ENCODE measurements around the gene TNK1. TPM values are rescaled to one million over a fixed set of nuclear protein-coding genes. Genes with fewer than 3 reads are reported as not detected.
"Not testable (repeated sequence)": the region's sequence is repeated elsewhere in the genome, so short reads cannot be mapped to it uniquely, and the experiment has no call there.

TNK1 gene
- total RNA-seq, 2 experiments from 2014 or later: 6.8 to 6.9 TPM

GRCh38 chr17:7357381-7357780, 23.5 kb upstream of the TNK1 start:
- Mint-ChIP-seq H3K4me1 (ENCODE audit: low read depth) (peaks cover 29% of the 10 kb centered on the region), H3K9me3 (no peaks in the 10 kb centered on the region), H3K4me3 (no peak overlapping the region), H3K27ac (no peak overlapping the region), H3K27me3 (no peaks in the 10 kb centered on the region), H3K36me3 (ENCODE audit: low read depth) (peaks cover 6% of the 10 kb centered on the region)
- DNase-seq: no peak
- CTCF ChIA-PET: interaction anchor here (1.7 to 6.3 kb wide), 3 partner anchors 69 to 203 kb away, joined by 4 to 68 read pairs (median 24); partner anchors contain the start of genes SENP3 and TMEM102
- ATAC-seq: no peak
- TF ChIP-seq CTCF (IDR thresholded peaks at IDR 0.05): no peak
- intact Hi-C loops (cut with micrococcal nuclease): loop anchor here (10.0 kb wide), 2 partner anchors 127 to 207 kb away; partner anchors contain the start of genes POLR2A, SENP3 and SLC35G6
- POLR2A ChIA-PET: no interaction called here

GRCh38 chr17:7361906-7362305, 19.0 kb upstream of the TNK1 start:
- ATAC-seq: no peak
- Mint-ChIP-seq H3K4me3 (no peak overlapping the region), H3K9me3 (no peaks in the 10 kb centered on the region), H3K4me1 (ENCODE audit: low read depth) (no peaks in the 10 kb centered on the region), H3K27me3 (no peaks in the 10 kb centered on the region), H3K27ac (no peak overlapping the region), H3K36me3 (ENCODE audit: low read depth) (no peaks in the 10 kb centered on the region)
- intact Hi-C loops (cut with micrococcal nuclease): no loop called here
- no peak for TF ChIP-seq CTCF (IDR thresholded peaks at IDR 0.05)
- ChIA-PET POLR2A (interaction anchor here (1.2 kb wide), 1 partner anchor 22 kb away, joined by 4 read pairs; no protein-coding TSS in a partner anchor), CTCF (interaction anchor here (0.6 to 2.1 kb wide), 5 partner anchors 14 to 260 kb away, joined by 3 to 11 read pairs (median 4); no protein-coding TSS in a partner anchor)
- DNase-seq: no peak

- H3K36me3 Mint-ChIP-seq (ENCODE audit: low read depth): no peaks in the 10 kb centered on the region
- no peak overlapping the region for H3K27ac Mint-ChIP-seq
- H3K4me1 Mint-ChIP-seq (ENCODE audit: low read depth): no peaks in the 10 kb centered on the region
- ChIA-PET CTCF (interaction anchor here (1.0 kb wide), 1 partner anchor 74 kb away, joined by 3 read pairs; no protein-coding TSS in a partner anchor), POLR2A (no interaction called here)
- H3K27me3 Mint-ChIP-seq: no peaks in the 10 kb centered on the region
- intact Hi-C loops (cut with micrococcal nuclease): no loop called here
- TF ChIP-seq CTCF (IDR thresholded peaks at IDR 0.05): no peak
- no peak overlapping the region for H3K4me3 Mint-ChIP-seq
- ATAC-seq (no peak), DNase-seq (no peak)
- no peaks in the 10 kb centered on the region for H3K9me3 Mint-ChIP-seq
These were observed 17.6 kb upstream of the TNK1 start for GRCh38 chr17:7363311-7363710.

GRCh38 chr17:7365963-7366362, 14.9 kb upstream of the TNK1 start:
- H3K27ac Mint-ChIP-seq; H3K4me1 Mint-ChIP-seq (ENCODE audit: low read depth); H3K36me3 Mint-ChIP-seq (ENCODE audit: low read depth); ATAC-seq; H3K9me3 Mint-ChIP-seq; intact Hi-C loops (cut with micrococcal nuclease); DNase-seq; H3K27me3 Mint-ChIP-seq; H3K4me3 Mint-ChIP-seq: not testable (repeated sequence)
- CTCF ChIA-PET: interaction anchor here (0.7 to 1.3 kb wide), 2 partner anchors 10 to 157 kb away, joined by 3 read pairs; no protein-coding TSS in a partner anchor
- POLR2A ChIA-PET: interaction anchor here (0.6 kb wide), 1 partner anchor 423 kb away, joined by 3 read pairs; no protein-coding TSS in a partner anchor

GRCh38 chr17:7367083-7367482, 13.8 kb upstream of the TNK1 start:
- Mint-ChIP-seq H3K27ac (no peak overlapping the region), H3K9me3 (no peaks in the 10 kb centered on the region), H3K27me3 (no peaks in the 10 kb centered on the region), H3K4me3 (no peak overlapping the region), H3K36me3 (ENCODE audit: low read depth) (no peaks in the 10 kb centered on the region), H3K4me1 (ENCODE audit: low read depth) (no peaks in the 10 kb centered on the region)
- TF ChIP-seq CTCF (IDR thresholded peaks at IDR 0.05): no peak
- ChIA-PET POLR2A (no interaction called here), CTCF (interaction anchor here (1.0 kb wide), 1 partner anchor 14 kb away, joined by 3 read pairs; no protein-coding TSS in a partner anchor)
- ATAC-seq (no peak), DNase-seq (no peak)
- intact Hi-C loops (cut with micrococcal nuclease): no loop called here

All from activated CD8-positive, alpha-beta T cell treated with anti-CD3 and anti-CD28 coated beads for 36 hours (primary cell).